HEK293 (cell line): Measurements from ENCODE around the gene INO80B.

Experiments used
- INSM2 ChIP-seq: fragments of 450-650 bp; formaldehyde crosslinking; IDR thresholded peaks from 2 replicates; pipeline ENCODE4 v1.5.1; 2016; ENCODE audit warnings: missing biosample characterization, missing genetic modification characterization
- KLF8 ChIP-seq: fragments of 450-650 bp; formaldehyde crosslinking; IDR thresholded peaks from 2 replicates; pipeline ENCODE4 v1.5.1; 2016; ENCODE audit warnings: missing biosample characterization, missing genetic modification characterization
- SP2 ChIP-seq: fragments of 450-650 bp; formaldehyde crosslinking; IDR thresholded peaks from 2 replicates; pipeline ENCODE4 v1.5.1; 2016; ENCODE audit warnings: missing biosample characterization, missing genetic modification characterization
- SP3 ChIP-seq: fragments of 450-650 bp; formaldehyde crosslinking; IDR thresholded peaks from 2 replicates; pipeline ENCODE4 v1.5.1; 2016; ENCODE audit warnings: missing biosample characterization, missing genetic modification characterization
- ZBTB10 ChIP-seq: fragments of 450-650 bp; formaldehyde crosslinking; IDR thresholded peaks from 2 replicates; pipeline ENCODE4 v1.5.1; 2016; ENCODE audit warnings: missing biosample characterization, missing genetic modification characterization
- ZBTB17 ChIP-seq: fragments of 450-650 bp; formaldehyde crosslinking; IDR thresholded peaks from 2 replicates; pipeline ENCODE4 v1.5.1; 2016; ENCODE audit warnings: missing biosample characterization, missing genetic modification characterization
- ZNF302 ChIP-seq: fragments of 450-650 bp; formaldehyde crosslinking; IDR thresholded peaks from 2 replicates; pipeline ENCODE4 v1.5.1; 2016; ENCODE audit warnings: missing biosample characterization, missing genetic modification characterization, low read depth
- ZNF335 ChIP-seq: fragments of 450-650 bp; formaldehyde crosslinking; conservative IDR thresholded peaks from 2 replicates; pipeline ENCODE4 v1.5.1; 2016; ENCODE audit warnings: missing biosample characterization, missing genetic modification characterization
- ZNF433 ChIP-seq: fragments of 450-650 bp; formaldehyde crosslinking; IDR thresholded peaks from 2 replicates; pipeline ENCODE4 v1.5.1; 2016; ENCODE audit warnings: missing biosample characterization, missing genetic modification characterization, low read depth
- ZNF473 ChIP-seq: fragments of 450-650 bp; formaldehyde crosslinking; IDR thresholded peaks from 2 replicates; pipeline ENCODE4 v1.5.1; 2017; ENCODE audit warnings: missing biosample characterization, missing genetic modification characterization
- ZNF488 ChIP-seq: fragments of 450-650 bp; formaldehyde crosslinking; IDR thresholded peaks from 2 replicates; pipeline ENCODE4 v1.5.1; 2016; ENCODE audit warnings: missing biosample characterization, missing genetic modification characterization
- ZNF514 ChIP-seq: fragments of 450-650 bp; formaldehyde crosslinking; IDR thresholded peaks from 2 replicates; pipeline ENCODE4 v1.5.1; 2016; ENCODE audit warnings: missing biosample characterization, missing genetic modification characterization
- ZNF558 ChIP-seq: fragments of 450-650 bp; formaldehyde crosslinking; IDR thresholded peaks from 2 replicates; pipeline ENCODE4 v1.5.1; 2016; ENCODE audit warnings: missing biosample characterization, missing genetic modification characterization
- ZNF701 ChIP-seq: fragments of 450-650 bp; formaldehyde crosslinking; IDR thresholded peaks from 2 replicates; pipeline ENCODE4 v1.5.1; 2016; ENCODE audit warnings: missing biosample characterization, missing genetic modification characterization
- ZNF776 ChIP-seq: fragments of 450-650 bp; formaldehyde crosslinking; IDR thresholded peaks from 2 replicates; pipeline ENCODE4 v1.5.0; 2017; ENCODE audit warnings: missing biosample characterization, missing genetic modification characterization, borderline replicate concordance
- ZSCAN5A ChIP-seq: fragments of 450-650 bp; formaldehyde crosslinking; IDR thresholded peaks from 2 replicates; pipeline ENCODE4 v1.5.1; 2016; ENCODE audit warnings: missing biosample characterization, missing genetic modification characterization
- TF ChIP-seq, protein P1 (sequence below): fragments of 450-650 bp; formaldehyde crosslinking; conservative IDR thresholded peaks from 2 replicates; pipeline ENCODE4 v1.5.1; 2016; ENCODE audit warnings: low read depth, missing biosample characterization, missing genetic modification characterization
- TF ChIP-seq, protein P2 (sequence below): fragments of 450-650 bp; formaldehyde crosslinking; IDR thresholded peaks from 2 replicates; pipeline ENCODE4 v1.5.1; 2016; ENCODE audit warnings: missing biosample characterization, missing genetic modification characterization
- TF ChIP-seq, protein P3 (sequence below): fragments of 450-650 bp; formaldehyde crosslinking; conservative IDR thresholded peaks from 2 replicates; pipeline ENCODE4 v1.5.1; 2016; ENCODE audit warnings: low read depth, missing biosample characterization, missing genetic modification characterization
- TF ChIP-seq, protein P4 (sequence below): fragments of 450-650 bp; IDR thresholded peaks from 2 replicates; pipeline ENCODE4 v1.5.1; 2018; ENCODE audit warnings: missing biosample characterization, mild to moderate bottlenecking, missing genetic modification characterization

Gene INO80B

DNA sequence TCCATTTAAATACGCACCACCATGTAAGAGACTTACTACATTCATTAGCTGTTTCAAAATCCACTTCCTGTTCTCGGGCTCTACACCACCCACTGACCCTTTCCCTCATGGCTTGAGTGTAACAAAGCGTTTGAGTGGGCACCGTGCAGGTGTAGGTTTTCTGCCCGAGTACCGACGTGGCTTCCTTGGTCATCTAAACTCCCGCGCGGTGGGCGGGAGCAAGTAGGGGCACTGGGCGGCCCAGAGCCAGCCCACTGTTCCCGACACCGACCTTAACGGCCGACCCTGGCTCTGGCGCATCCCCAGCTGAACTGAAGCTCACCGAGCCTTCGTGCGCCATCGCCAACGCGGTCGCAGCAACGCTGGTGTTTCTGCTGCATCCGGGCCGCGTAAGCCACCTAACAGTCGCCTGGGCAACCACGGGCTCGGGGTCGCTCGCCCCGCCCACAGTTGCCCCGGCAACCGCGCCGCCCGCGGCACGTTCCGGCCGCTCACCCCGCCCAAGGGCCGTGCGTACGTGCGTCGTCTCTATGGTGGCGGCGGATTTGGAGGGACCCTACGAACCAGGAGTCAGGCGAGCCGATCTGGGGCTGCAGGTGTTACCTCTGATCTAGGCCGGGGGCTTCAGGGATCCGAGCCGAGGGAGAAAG lies 33.5 kb upstream of the INO80B start, which contains the start of the genes C2orf81 and WDR54 (continued):
- TF ChIP-seq, protein P1, sequence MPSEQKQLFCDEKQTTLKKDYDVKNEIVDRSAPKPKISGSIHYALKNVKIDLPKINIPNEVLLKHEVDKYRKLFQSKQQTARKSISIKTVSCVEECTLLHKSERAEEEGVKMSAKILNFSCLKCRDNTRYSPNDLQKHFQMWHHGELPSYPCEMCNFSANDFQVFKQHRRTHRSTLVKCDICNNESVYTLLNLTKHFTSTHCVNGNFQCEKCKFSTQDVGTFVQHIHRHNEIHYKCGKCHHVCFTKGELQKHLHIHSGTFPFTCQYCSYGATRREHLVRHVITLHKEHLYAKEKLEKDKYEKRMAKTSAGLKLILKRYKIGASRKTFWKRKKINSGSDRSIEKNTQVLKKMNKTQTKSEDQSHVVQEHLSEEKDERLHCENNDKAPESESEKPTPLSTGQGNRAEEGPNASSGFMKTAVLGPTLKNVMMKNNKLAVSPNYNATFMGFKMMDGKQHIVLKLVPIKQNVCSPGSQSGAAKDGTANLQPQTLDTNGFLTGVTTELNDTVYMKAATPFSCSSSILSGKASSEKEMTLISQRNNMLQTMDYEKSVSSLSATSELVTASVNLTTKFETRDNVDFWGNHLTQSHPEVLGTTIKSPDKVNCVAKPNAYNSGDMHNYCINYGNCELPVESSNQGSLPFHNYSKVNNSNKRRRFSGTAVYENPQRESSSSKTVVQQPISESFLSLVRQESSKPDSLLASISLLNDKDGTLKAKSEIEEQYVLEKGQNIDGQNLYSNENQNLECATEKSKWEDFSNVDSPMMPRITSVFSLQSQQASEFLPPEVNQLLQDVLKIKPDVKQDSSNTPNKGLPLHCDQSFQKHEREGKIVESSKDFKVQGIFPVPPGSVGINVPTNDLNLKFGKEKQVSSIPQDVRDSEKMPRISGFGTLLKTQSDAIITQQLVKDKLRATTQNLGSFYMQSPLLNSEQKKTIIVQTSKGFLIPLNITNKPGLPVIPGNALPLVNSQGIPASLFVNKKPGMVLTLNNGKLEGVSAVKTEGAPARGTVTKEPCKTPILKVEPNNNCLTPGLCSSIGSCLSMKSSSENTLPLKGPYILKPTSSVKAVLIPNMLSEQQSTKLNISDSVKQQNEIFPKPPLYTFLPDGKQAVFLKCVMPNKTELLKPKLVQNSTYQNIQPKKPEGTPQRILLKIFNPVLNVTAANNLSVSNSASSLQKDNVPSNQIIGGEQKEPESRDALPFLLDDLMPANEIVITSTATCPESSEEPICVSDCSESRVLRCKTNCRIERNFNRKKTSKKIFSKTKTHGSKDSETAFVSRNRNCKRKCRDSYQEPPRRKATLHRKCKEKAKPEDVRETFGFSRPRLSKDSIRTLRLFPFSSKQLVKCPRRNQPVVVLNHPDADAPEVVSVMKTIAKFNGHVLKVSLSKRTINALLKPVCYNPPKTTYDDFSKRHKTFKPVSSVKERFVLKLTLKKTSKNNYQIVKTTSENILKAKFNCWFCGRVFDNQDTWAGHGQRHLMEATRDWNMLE (tag by site-specific recombination): no peak
- no peak for TF ChIP-seq ZBTB10
- no peak for TF ChIP-seq ZBTB17 (tag by site-specific recombination)
- TF ChIP-seq SP3 (tag by site-specific recombination): peak; percentile 76
- TF ChIP-seq, protein P2, sequence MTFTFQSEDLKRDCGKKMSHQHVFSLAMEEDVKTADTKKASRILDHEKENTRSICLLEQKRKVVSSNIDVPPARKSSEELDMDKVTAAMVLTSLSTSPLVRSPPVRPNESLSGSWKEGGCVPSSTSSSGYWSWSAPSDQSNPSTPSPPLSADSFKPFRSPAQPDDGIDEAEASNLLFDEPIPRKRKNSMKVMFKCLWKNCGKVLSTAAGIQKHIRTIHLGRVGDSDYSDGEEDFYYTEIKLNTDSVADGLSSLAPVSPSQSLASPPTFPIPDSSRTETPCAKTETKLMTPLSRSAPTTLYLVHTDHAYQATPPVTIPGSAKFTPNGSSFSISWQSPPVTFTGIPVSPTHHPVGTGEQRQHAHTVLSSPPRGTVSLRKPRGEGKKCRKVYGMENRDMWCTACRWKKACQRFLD (tag by site-specific recombination): no peak
- TF ChIP-seq ZNF473 (tag by site-specific recombination): no peak
- no peak for TF ChIP-seq ZNF433 (tag by site-specific recombination)
- peak; percentile 19; the same call in 1 of the 2 replicates for TF ChIP-seq KLF8 (tag by site-specific recombination)
- TF ChIP-seq ZNF558 (tag by site-specific recombination): no peak
- TF ChIP-seq, protein P3, sequence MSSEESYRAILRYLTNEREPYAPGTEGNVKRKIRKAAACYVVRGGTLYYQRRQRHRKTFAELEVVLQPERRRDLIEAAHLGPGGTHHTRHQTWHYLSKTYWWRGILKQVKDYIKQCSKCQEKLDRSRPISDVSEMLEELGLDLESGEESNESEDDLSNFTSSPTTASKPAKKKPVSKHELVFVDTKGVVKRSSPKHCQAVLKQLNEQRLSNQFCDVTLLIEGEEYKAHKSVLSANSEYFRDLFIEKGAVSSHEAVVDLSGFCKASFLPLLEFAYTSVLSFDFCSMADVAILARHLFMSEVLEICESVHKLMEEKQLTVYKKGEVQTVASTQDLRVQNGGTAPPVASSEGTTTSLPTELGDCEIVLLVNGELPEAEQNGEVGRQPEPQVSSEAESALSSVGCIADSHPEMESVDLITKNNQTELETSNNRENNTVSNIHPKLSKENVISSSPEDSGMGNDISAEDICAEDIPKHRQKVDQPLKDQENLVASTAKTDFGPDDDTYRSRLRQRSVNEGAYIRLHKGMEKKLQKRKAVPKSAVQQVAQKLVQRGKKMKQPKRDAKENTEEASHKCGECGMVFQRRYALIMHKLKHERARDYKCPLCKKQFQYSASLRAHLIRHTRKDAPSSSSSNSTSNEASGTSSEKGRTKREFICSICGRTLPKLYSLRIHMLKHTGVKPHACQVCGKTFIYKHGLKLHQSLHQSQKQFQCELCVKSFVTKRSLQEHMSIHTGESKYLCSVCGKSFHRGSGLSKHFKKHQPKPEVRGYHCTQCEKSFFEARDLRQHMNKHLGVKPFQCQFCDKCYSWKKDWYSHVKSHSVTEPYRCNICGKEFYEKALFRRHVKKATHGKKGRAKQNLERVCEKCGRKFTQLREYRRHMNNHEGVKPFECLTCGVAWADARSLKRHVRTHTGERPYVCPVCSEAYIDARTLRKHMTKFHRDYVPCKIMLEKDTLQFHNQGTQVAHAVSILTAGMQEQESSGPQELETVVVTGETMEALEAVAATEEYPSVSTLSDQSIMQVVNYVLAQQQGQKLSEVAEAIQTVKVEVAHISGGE (tag by site-specific recombination): 0 out of 2 replicates have a peak, but pooled peaks have one; percentile 4
- TF ChIP-seq ZSCAN5A (tag by site-specific recombination): no peak
- no peak for TF ChIP-seq INSM2
- TF ChIP-seq ZNF335 (tag by site-specific recombination): 0 out of 2 replicates have a peak, but pooled peaks have one; percentile 58
- no peak for TF ChIP-seq ZNF776
- no peak for TF ChIP-seq ZNF701 (tag by site-specific recombination)
- TF ChIP-seq, protein P4, sequence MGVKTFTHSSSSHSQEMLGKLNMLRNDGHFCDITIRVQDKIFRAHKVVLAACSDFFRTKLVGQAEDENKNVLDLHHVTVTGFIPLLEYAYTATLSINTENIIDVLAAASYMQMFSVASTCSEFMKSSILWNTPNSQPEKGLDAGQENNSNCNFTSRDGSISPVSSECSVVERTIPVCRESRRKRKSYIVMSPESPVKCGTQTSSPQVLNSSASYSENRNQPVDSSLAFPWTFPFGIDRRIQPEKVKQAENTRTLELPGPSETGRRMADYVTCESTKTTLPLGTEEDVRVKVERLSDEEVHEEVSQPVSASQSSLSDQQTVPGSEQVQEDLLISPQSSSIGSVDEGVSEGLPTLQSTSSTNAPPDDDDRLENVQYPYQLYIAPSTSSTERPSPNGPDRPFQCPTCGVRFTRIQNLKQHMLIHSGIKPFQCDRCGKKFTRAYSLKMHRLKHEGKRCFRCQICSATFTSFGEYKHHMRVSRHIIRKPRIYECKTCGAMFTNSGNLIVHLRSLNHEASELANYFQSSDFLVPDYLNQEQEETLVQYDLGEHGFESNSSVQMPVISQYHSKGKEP: no peak
- TF ChIP-seq ZNF514: no peak
- TF ChIP-seq ZNF302 (tag by site-specific recombination): no peak
- no peak for TF ChIP-seq ZNF488 (tag by site-specific recombination)
- peak; percentile 74 for TF ChIP-seq SP2 (tag by site-specific recombination)
